WTC11 (cell line): ENCODE results near the gene RSPH1. TPM values are rescaled to one million over a fixed set of nuclear protein-coding genes. Genes with fewer than 3 reads are reported as not detected.

Experiments used
- ATAC-seq: fragments of 200-7000 bp; cut with Tn5 transposase; 2 replicates; pipeline ENCODE4 v1.10.0; 2021; ENCODE audit warnings: mild to moderate bottlenecking, moderate library complexity
- CTCF ChIA-PET: fragments of 300-600 bp; sonication (Branson Sonifier 250); formaldehyde crosslinking; loops from one replicate; lab custom pipeline; 2021; ENCODE audit warnings: antibody characterized with exemption; lab: Charles Lee
- POLR2A ChIA-PET: fragments of 350-600 bp; sonication (Branson Sonifier 250); formaldehyde crosslinking; loops from one replicate; lab custom pipeline; 2021; ENCODE audit warnings: antibody characterized with exemption; lab: Charles Lee
- DNase-seq: peaks from one replicate; pipeline ENCODE4 v3.0.0; 2021; ENCODE audit warnings: low spot score
- H3K27ac Mint-ChIP-seq: 2 replicates; pipeline ENCODE4 v1.8.0; 2021; ENCODE audit warnings: mixed read lengths
- H3K27me3 Mint-ChIP-seq: 2 replicates; pipeline ENCODE4 v1.8.0; 2021; ENCODE audit warnings: low read depth, mild to moderate bottlenecking, moderate library complexity, mixed read lengths
- H3K36me3 Mint-ChIP-seq: 2 replicates; pipeline ENCODE4 v1.8.0; 2021; ENCODE audit warnings: mixed read lengths
- H3K4me1 Mint-ChIP-seq: 2 replicates; pipeline ENCODE4 v1.8.0; 2022; ENCODE audit warnings: mixed read lengths
- H3K4me3 Mint-ChIP-seq: 2 replicates; pipeline ENCODE4 v1.8.0; 2021; ENCODE audit warnings: mild to moderate bottlenecking, moderate library complexity, mixed read lengths
- H3K9me3 Mint-ChIP-seq: 2 replicates; pipeline ENCODE4 v1.8.0; 2021; ENCODE audit warnings: mixed read lengths
- ATF6 ChIP-seq: sonication (generic); formaldehyde crosslinking; IDR thresholded peaks from 2 replicates; pipeline ENCODE4 v1.8.1; 2023; ENCODE audit warnings: mild to moderate bottlenecking, missing genetic modification reagents
- FOXP4 ChIP-seq: sonication (generic); formaldehyde crosslinking; IDR thresholded peaks from 2 replicates; pipeline ENCODE4 v1.8.0; 2022; ENCODE audit warnings: mild to moderate bottlenecking, missing genetic modification reagents
- GRHL2 ChIP-seq: fragments of 250-450 bp; sonication (Bioruptor Pico); IDR thresholded peaks from 2 replicates; pipeline ENCODE4 v1.8.0; 2022; ENCODE audit warnings: mild to moderate bottlenecking, moderate library complexity; ENCODE audit not compliant: insufficient replicate concordance, severe bottlenecking
- IRF2 ChIP-seq: sonication (generic); formaldehyde crosslinking; IDR thresholded peaks from 2 replicates; pipeline ENCODE4 v1.8.0; 2022; ENCODE audit warnings: low read depth, missing genetic modification reagents, borderline replicate concordance
- MLX ChIP-seq: sonication (generic); formaldehyde crosslinking; IDR thresholded peaks from 2 replicates; pipeline ENCODE4 v1.8.1; 2023; ENCODE audit warnings: mild to moderate bottlenecking, missing genetic modification reagents, moderate library complexity
- MXD4 ChIP-seq: fragments of 250-450 bp; sonication (Bioruptor Pico); IDR thresholded peaks from 2 replicates; pipeline ENCODE4 v1.8.0; 2021; ENCODE audit warnings: mild to moderate bottlenecking, moderate library complexity, borderline replicate concordance
- MYBL2 ChIP-seq: sonication (generic); formaldehyde crosslinking; IDR thresholded peaks from 2 replicates; pipeline ENCODE4 v1.8.1; 2023; ENCODE audit warnings: mild to moderate bottlenecking, moderate library complexity, missing genetic modification reagents
- RORB ChIP-seq: fragments of 250-450 bp; sonication (Bioruptor Pico); IDR thresholded peaks from 2 replicates; pipeline ENCODE4 v1.9.0; 2021; ENCODE audit warnings: mild to moderate bottlenecking
- SMAD4 ChIP-seq: sonication (generic); formaldehyde crosslinking; IDR thresholded peaks from 2 replicates; pipeline ENCODE4 v1.8.0; 2022; ENCODE audit warnings: mild to moderate bottlenecking, missing genetic modification reagents
- TCF7 ChIP-seq: sonication (generic); formaldehyde crosslinking; IDR thresholded peaks from 2 replicates; pipeline ENCODE4 v1.8.0; 2022; ENCODE audit warnings: mild to moderate bottlenecking, low read depth, missing genetic modification reagents, moderate library complexity
- ZBTB43 ChIP-seq: sonication (generic); formaldehyde crosslinking; IDR thresholded peaks from 2 replicates; pipeline ENCODE4 v1.8.1; 2023; ENCODE audit warnings: mild to moderate bottlenecking, missing genetic modification reagents
- ZNF219 ChIP-seq: sonication (generic); formaldehyde crosslinking; IDR thresholded peaks from 2 replicates; pipeline ENCODE4 v1.8.0; 2023; ENCODE audit warnings: missing genetic modification reagents, mild to moderate bottlenecking, borderline replicate concordance
- ZNF232 ChIP-seq: sonication (generic); formaldehyde crosslinking; IDR thresholded peaks from 2 replicates; pipeline ENCODE4 v1.8.0; 2022; ENCODE audit warnings: mild to moderate bottlenecking, missing genetic modification reagents
- ZNF425 ChIP-seq: fragments of 250-450 bp; sonication (Bioruptor Pico); conservative IDR thresholded peaks from 2 replicates; pipeline ENCODE4 v1.9.0; 2021; ENCODE audit warnings: mild to moderate bottlenecking
- ZNF671 ChIP-seq: fragments of 250-450 bp; sonication (Bioruptor Pico); IDR thresholded peaks from 2 replicates; pipeline ENCODE4 v1.8.0; 2021; ENCODE audit warnings: mild to moderate bottlenecking
- total RNA-seq: library from RNA; stranded (reverse); gene quantifications from 3 replicates; pipeline ENCODE4 v1.2.3, GENCODE V29; 2021
- TF ChIP-seq, protein P1 (sequence below): sonication (generic); formaldehyde crosslinking; IDR thresholded peaks from 2 replicates; pipeline ENCODE4 v1.8.1; 2022; ENCODE audit warnings: low read depth, mild to moderate bottlenecking, moderate library complexity, missing genetic modification reagents, borderline replicate concordance
- TF ChIP-seq, protein P2 (sequence below): fragments of 250-450 bp; sonication (Bioruptor Pico); IDR thresholded peaks from 2 replicates; pipeline ENCODE4 v1.9.0; 2021; ENCODE audit warnings: mild to moderate bottlenecking
- TF ChIP-seq, protein P3 (sequence below): sonication (generic); formaldehyde crosslinking; IDR thresholded peaks from 2 replicates; pipeline ENCODE4 v1.8.0; 2022; ENCODE audit warnings: mild to moderate bottlenecking, missing genetic modification reagents
- TF ChIP-seq, protein P4 (sequence below): sonication (generic); formaldehyde crosslinking; IDR thresholded peaks from 2 replicates; pipeline ENCODE4 v1.8.1; 2022; ENCODE audit warnings: mild to moderate bottlenecking, missing genetic modification reagents, moderate library complexity, borderline replicate concordance

Gene RSPH1
- total RNA-seq, 1 experiment from 2014 or later = 0.11 TPM

- Mint-ChIP-seq H3K4me3 (no peak overlapping the region), H3K9me3 (no peaks in the 10 kb centered on the region), H3K27me3 (no peaks in the 10 kb centered on the region), H3K4me1 (peaks cover 50% of the 10 kb centered on the region), H3K36me3 (peaks cover 28% of the 10 kb centered on the region), H3K27ac (peak overlapping the region; percentile 7; the same call in 1 of the 2 replicates)
- no peak for DNase-seq
- POLR2A ChIA-PET = no interaction called here
- no peak for ATAC-seq
- CTCF ChIA-PET = interaction anchor here (0.7 kb wide), 1 partner anchor 11 kb away, joined by 3 read pairs; no protein-coding TSS in a partner anchor
- TF ChIP-seq MYBL2 = no peak
- TF ChIP-seq, protein P1, sequence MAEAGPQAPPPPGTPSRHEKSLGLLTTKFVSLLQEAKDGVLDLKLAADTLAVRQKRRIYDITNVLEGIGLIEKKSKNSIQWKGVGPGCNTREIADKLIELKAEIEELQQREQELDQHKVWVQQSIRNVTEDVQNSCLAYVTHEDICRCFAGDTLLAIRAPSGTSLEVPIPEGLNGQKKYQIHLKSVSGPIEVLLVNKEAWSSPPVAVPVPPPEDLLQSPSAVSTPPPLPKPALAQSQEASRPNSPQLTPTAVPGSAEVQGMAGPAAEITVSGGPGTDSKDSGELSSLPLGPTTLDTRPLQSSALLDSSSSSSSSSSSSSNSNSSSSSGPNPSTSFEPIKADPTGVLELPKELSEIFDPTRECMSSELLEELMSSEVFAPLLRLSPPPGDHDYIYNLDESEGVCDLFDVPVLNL (CRISPR knock-in tag) = no peak
- no peak for TF ChIP-seq TCF7 (CRISPR knock-in tag)
- TF ChIP-seq, protein P2, sequence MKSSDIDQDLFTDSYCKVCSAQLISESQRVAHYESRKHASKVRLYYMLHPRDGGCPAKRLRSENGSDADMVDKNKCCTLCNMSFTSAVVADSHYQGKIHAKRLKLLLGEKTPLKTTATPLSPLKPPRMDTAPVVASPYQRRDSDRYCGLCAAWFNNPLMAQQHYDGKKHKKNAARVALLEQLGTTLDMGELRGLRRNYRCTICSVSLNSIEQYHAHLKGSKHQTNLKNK (CRISPR knock-in tag) = no peak
- no peak for TF ChIP-seq SMAD4 (CRISPR knock-in tag)
- TF ChIP-seq GRHL2 (CRISPR knock-in tag) = no peak
- TF ChIP-seq ZNF671 (CRISPR knock-in tag) = no peak
- no peak for TF ChIP-seq ATF6
- TF ChIP-seq FOXP4 (CRISPR knock-in tag) = no peak
- TF ChIP-seq MXD4 = no peak
- TF ChIP-seq ZNF232 (CRISPR knock-in tag) = no peak
- no peak for TF ChIP-seq ZNF219 (CRISPR knock-in tag)
- TF ChIP-seq, protein P3, sequence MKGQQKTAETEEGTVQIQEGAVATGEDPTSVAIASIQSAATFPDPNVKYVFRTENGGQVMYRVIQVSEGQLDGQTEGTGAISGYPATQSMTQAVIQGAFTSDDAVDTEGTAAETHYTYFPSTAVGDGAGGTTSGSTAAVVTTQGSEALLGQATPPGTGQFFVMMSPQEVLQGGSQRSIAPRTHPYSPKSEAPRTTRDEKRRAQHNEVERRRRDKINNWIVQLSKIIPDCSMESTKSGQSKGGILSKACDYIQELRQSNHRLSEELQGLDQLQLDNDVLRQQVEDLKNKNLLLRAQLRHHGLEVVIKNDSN = no peak
- TF ChIP-seq, protein P4, sequence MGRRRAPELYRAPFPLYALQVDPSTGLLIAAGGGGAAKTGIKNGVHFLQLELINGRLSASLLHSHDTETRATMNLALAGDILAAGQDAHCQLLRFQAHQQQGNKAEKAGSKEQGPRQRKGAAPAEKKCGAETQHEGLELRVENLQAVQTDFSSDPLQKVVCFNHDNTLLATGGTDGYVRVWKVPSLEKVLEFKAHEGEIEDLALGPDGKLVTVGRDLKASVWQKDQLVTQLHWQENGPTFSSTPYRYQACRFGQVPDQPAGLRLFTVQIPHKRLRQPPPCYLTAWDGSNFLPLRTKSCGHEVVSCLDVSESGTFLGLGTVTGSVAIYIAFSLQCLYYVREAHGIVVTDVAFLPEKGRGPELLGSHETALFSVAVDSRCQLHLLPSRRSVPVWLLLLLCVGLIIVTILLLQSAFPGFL (CRISPR knock-in tag) = no peak
Observed at GRCh38 chr21:42525676-42526378, 29.8 kb upstream of the RSPH1 start.

- no peak for DNase-seq
- Mint-ChIP-seq H3K36me3 (peaks cover 34% of the 10 kb centered on the region), H3K27me3 (no peaks in the 10 kb centered on the region), H3K4me3 (peak overlapping the region; percentile 73), H3K9me3 (no peaks in the 10 kb centered on the region), H3K27ac (peak overlapping the region; percentile 86), H3K4me1 (peaks cover 48% of the 10 kb centered on the region)
- ATAC-seq = peak; percentile 77
- ChIA-PET CTCF (interaction anchor here (0.7 to 1.6 kb wide), 2 partner anchors 12 to 127 kb away, joined by 3 read pairs; no protein-coding TSS in a partner anchor), POLR2A (no interaction called here)
- TF ChIP-seq RORB (no peak), ZNF671 (CRISPR knock-in tag) (no peak), IRF2 (CRISPR knock-in tag) (no peak), MLX (CRISPR knock-in tag) (no peak), ZBTB43 (CRISPR knock-in tag) (no peak), ZNF425 (no peak)
- TF ChIP-seq, protein P4 (CRISPR knock-in tag) = no peak
Observed at GRCh38 chr21:42525029-42525581, 29.1 kb upstream of the RSPH1 start.
